Vagina (tissue), 2 donors: ENCODE results near the gene SUGCT. TPM values are rescaled to one million over a fixed set of nuclear protein-coding genes. Genes with fewer than 3 reads are reported as not detected.

ENCODE experiments used
- DNase-seq, 2 donors: peaks; one replicate each; pipeline ENCODE4 v3.0.0-alpha.2; 2017; ENCODE audit errors: extremely low spot score in 2 of 2
- H3K27ac ChIP-seq: fragments of 200-600 bp; sonication (generic); one replicate; pipeline ENCODE4 v1.5.1; 2019
- H3K27me3 ChIP-seq: fragments of 200-600 bp; sonication (generic); one replicate; pipeline ENCODE4 v1.5.1; 2019
- H3K36me3 ChIP-seq, 2 donors: fragments of 200-600 bp; sonication (generic); one replicate each; pipeline ENCODE4 v1.5.1; 2017 to 2019
- H3K4me1 ChIP-seq: fragments of 200-600 bp; sonication (generic); one replicate; pipeline ENCODE4 v1.5.1; 2019
- H3K4me3 ChIP-seq, 2 donors: fragments of 200-600 bp; sonication (generic); 1 replicate in 1 of 2; 2 replicates in 1 of 2; pipeline ENCODE4 v1.5.1; 2016 to 2019
- H3K9me3 ChIP-seq: fragments of 200-600 bp; sonication (generic); one replicate; pipeline ENCODE4 v1.5.1; 2019
- POLR2A ChIP-seq, 2 donors: fragments of 450-650 bp; IDR thresholded peaks; one replicate each; pipeline ENCODE4 v1.6.1; 2017; ENCODE audit warnings: antibody characterized with exemption in 2 of 2, mild to moderate bottlenecking in 2 of 2, moderate library complexity in 2 of 2
- POLR2AphosphoS5 ChIP-seq, 2 donors: sonication (generic); formaldehyde crosslinking; IDR thresholded peaks; one replicate each; pipeline ENCODE4 v1.9.0; 2017; ENCODE audit warnings: antibody characterized with exemption in 2 of 2, mild to moderate bottlenecking in 2 of 2, low read depth in 1 of 2; ENCODE audit not compliant: insufficient read depth in 1 of 2
- intact Hi-C: fragments of 100-400 bp; cut with DNase I; formaldehyde crosslinking; loops from one replicate; pipeline ENCODE4 v1.15.1; 2023
- small RNA-seq: library from RNA; depleted of rRNA; stranded (forward); fragments of <200 nt; gene quantifications from one replicate; pipeline ENCODE3, GENCODE V24; 2016
- total RNA-seq: library from RNA; depleted of rRNA; stranded (reverse); fragments of >200 nt; gene quantifications from one replicate; pipeline ENCODE4 v1.2.3, GENCODE V29; 2016
- TF ChIP-seq, protein P1 (sequence below), 3 experiments: fragments of 450-650 bp in 2 of 3; fragments of 200-600 bp in 1 of 3; sonication (generic) in 1 of 3; IDR thresholded peaks; one replicate each; pipeline ENCODE4 v1.5.1; 2017 to 2019; ENCODE audit warnings: antibody characterized with exemption in 3 of 3, mild to moderate bottlenecking in 2 of 3, moderate library complexity in 2 of 3

The SUGCT gene
- total RNA-seq, 1 donor from 2014 or later = 2.2 TPM

DNA sequence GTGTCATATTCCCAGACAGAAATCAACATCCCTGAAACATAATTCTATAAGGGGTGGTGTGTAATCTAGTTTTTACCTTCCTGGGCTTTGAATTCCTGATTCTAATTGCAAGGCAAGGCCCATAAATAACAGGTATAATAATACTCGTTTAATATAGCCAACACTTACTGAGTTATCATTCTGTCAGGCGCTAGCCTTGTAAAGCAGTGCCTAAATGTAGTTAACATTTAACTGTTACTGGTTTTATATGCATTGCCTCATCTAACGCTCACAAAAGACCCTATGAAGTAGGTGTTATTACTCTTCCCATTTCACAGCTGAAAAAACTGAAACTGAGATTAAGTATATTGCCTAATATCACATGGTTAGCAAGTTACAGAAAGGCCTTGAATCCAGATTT, 772.5 kb downstream of the SUGCT start:
- Histone ChIP-seq H3K27me3 (no peaks in the 10 kb centered on the region), H3K27ac (no peak overlapping the region), H3K4me1 (no peaks in the 10 kb centered on the region), H3K9me3 (no peaks in the 10 kb centered on the region), H3K4me3 (no peak overlapping the region), H3K36me3 (no peaks in the 10 kb centered on the region)
- no peak for DNase-seq
- TF ChIP-seq POLR2A (IDR thresholded peaks at IDR 0.05) (no peak), POLR2AphosphoS5 (IDR thresholded peaks at IDR 0.05; ENCODE audit: insufficient read depth in 1 of 2, low read depth in 1 of 2) (no peak)
- TF ChIP-seq, protein P1, sequence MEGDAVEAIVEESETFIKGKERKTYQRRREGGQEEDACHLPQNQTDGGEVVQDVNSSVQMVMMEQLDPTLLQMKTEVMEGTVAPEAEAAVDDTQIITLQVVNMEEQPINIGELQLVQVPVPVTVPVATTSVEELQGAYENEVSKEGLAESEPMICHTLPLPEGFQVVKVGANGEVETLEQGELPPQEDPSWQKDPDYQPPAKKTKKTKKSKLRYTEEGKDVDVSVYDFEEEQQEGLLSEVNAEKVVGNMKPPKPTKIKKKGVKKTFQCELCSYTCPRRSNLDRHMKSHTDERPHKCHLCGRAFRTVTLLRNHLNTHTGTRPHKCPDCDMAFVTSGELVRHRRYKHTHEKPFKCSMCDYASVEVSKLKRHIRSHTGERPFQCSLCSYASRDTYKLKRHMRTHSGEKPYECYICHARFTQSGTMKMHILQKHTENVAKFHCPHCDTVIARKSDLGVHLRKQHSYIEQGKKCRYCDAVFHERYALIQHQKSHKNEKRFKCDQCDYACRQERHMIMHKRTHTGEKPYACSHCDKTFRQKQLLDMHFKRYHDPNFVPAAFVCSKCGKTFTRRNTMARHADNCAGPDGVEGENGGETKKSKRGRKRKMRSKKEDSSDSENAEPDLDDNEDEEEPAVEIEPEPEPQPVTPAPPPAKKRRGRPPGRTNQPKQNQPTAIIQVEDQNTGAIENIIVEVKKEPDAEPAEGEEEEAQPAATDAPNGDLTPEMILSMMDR (IDR thresholded peaks at IDR 0.05) = no peak
- intact Hi-C loops = no loop called here

DNA sequence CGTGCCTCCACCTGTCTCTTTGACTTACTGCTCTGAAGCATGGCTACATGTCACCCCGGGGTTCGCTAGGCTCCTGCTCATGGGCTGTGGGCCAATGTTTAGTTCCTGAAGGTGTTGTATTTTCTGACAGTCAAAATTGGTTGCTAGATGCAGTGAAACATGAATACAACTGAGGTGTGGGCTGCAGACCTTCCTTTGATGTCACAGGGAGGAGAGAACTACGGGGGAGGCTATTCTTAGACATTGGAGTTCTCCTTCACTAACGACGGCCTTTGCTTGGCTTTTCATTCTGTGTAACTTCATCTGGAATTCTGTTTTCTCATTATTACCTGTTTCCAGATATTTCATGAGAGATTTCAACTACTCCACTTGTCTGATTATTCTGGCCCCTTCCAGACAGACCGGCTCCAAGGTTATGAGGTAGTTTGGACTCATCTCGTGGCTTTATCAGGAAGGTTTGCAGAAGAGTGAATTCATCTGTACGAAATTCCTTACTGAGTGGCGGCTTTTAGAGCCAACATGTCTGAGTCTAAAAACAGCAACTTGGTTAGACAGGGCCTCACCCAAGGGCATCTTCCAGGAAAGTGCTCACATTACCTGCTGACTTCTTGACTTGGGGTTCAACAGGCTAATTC, 774.7 kb downstream of the SUGCT start:
- DNase-seq = no peak
- Histone ChIP-seq H3K4me1 (no peaks in the 10 kb centered on the region), H3K27ac (no peak overlapping the region), H3K27me3 (no peaks in the 10 kb centered on the region), H3K36me3 (no peaks in the 10 kb centered on the region), H3K9me3 (no peaks in the 10 kb centered on the region), H3K4me3 (no peak overlapping the region)
- intact Hi-C loops = no loop called here
- TF ChIP-seq, protein P1 (IDR thresholded peaks at IDR 0.05) = no peak

Small RNA genes within 50 kb of the gene (small RNA-seq; reads per million reads assigned to genes)
- gene AC006023.1 (not detected), gene AC006023.2 (not detected)

Other genes starting within 250 kb of the SUGCT start
- 87.4 TPM for gene CDK13, start 184.7 kb upstream of the SUGCT start, total RNA-seq
- gene MPLKIP, start 383 bp upstream of the SUGCT start, total RNA-seq = 32.4 TPM